Pancreas (tissue), 10 donors: Measurements from ENCODE around the gene EEF1E1. TPM values are rescaled to one million over a fixed set of nuclear protein-coding genes. Genes with fewer than 3 reads are reported as not detected.

Experiments
- ATAC-seq, 4 donors: fragments of 200-7000 bp; cut with Tn5 transposase; one replicate each; pipeline versions ENCODE4 v1.8.0 to v1.9.1; 2020; ENCODE audit warnings: mild to moderate bottlenecking in 4 of 4, moderate library complexity in 4 of 4
- DNase-seq, 6 donors: peaks; one replicate each; pipeline ENCODE4 v3.0.0-alpha.2; 2020
- FAIRE-seq: peaks from 2 replicates; lab custom pipeline; 2012; peaks lifted over from hg19 to GRCh38; lab: Jason Lieb, UNC
- H3K27ac ChIP-seq, 4 donors: fragments of 200-600 bp; sonication (generic); 1 replicate in 3 of 4; 2 replicates in 1 of 4; pipeline versions ENCODE4 v1.5.0 to v1.8.0; 2020
- H3K27me3 ChIP-seq, 4 donors: fragments of 200-600 bp; one replicate each; pipeline ENCODE4 v1.8.0; 2021
- H3K36me3 ChIP-seq, 3 donors: fragments of 200-600 bp; sonication (generic) in 1 of 3; one replicate each; pipeline versions ENCODE4 v1.5.0 to v1.8.0; 2020 to 2021
- H3K4me1 ChIP-seq, 3 donors: fragments of 200-600 bp; one replicate each; pipeline ENCODE4 v1.8.0; 2021
- H3K4me3 ChIP-seq, 4 donors: fragments of 200-600 bp; sonication (generic) in 2 of 4; one replicate each; pipeline versions ENCODE4 v1.5.0 to v1.8.0; 2020 to 2021
- H3K9me3 ChIP-seq, 4 donors: fragments of 200-600 bp; one replicate each; pipeline ENCODE4 v1.8.0; 2021
- WGBS, 2 donors: extraction: QIAGEN DNeasy Blood & Tissue Kit; methylation state at CpG; one replicate each; pipeline ENCODE4 v1.1.7; 2013; 5-methylcytosine and 5-hydroxymethylcytosine counted together
- intact Hi-C, 3 donors: fragments of 100-400 bp; cut with DNase I; formaldehyde crosslinking; loops; one replicate each; pipeline versions ENCODE4 v1.11.1 to v1.14.2; 2022
- polyA plus RNA-seq, 2 donors: library from polyadenylated mRNA; stranded (reverse); fragments of 200-250 nt; gene quantifications; one replicate each; pipeline ENCODE4 v1.2.3, GENCODE V29; 2013
- total RNA-seq, 6 donors: library from RNA; stranded (reverse); fragmentation: NEBNext Ultra II Directional in 4 of 6; extraction: Animal tissue kit (Norgen Biotek cat#: 25700) in 4 of 6; gene quantifications; one replicate each; pipeline versions ENCODE4 v1.2.1 to v1.2.4, GENCODE V29; 2021 to 2023
- TF ChIP-seq, protein P1 (sequence below), 4 donors: fragments of 200-600 bp; sonication (generic) in 3 of 4; IDR thresholded peaks; one replicate each; pipeline versions ENCODE4 v1.5.0 to v1.8.0; 2021; ENCODE audit warnings: antibody characterized with exemption in 4 of 4
- donor health status: healthy with polysubstance abuse.
- donor health status: DM: no; HTN: no; CAD: no; lungs with moderate emphysema.
- donor health status: DM: no; HTN: no; CAD: no.
- donor health status: control.
- donor health status: control.
- donor health status: Bipolar disorder and iron deficiency.
- donor health status: DM: yes; HTN: yes; CAD: no.
- donor health status: DM: no; HTN: no; CAD: no.
- donor health status: DM: no; HTN: no; CAD: no.
- donor health status: DM: yes; HTN: yes; CAD: no.

The EEF1E1 gene
- total and polyA plus RNA-seq, 8 donors: 5.6 to 20.6 (median 13.0) TPM

DNA sequence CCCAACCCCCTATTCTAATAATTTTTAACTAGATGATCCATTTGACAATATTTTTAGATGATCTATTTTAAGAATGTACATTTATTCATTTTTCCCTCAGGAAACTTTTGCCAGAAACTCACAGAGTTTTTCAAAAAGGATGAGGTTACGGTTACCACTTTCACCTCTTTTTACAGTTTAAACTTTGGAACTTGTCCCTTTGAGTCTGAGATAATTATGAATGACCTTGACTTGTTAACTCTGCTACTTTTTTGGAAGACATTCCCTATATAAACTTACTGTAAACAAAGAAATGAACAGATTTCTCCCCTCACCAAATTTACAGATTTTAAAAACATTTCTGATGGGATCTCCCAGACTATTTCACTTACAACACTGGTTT is 19.8 kb downstream of the EEF1E1 start:
- H3K27me3 ChIP-seq: no peaks in the 10 kb centered on the region
- no peaks in the 10 kb centered on the region for H3K36me3 ChIP-seq
- no peaks in the 10 kb centered on the region for H3K9me3 ChIP-seq
- intact Hi-C loops: no loop called here
- peak overlapping the region in 3 of 4 donors; percentile 3 to 77 (median 60) for H3K27ac ChIP-seq
- ATAC-seq (no peak), DNase-seq (no peak), FAIRE-seq (no peak)
- TF ChIP-seq, protein P1, sequence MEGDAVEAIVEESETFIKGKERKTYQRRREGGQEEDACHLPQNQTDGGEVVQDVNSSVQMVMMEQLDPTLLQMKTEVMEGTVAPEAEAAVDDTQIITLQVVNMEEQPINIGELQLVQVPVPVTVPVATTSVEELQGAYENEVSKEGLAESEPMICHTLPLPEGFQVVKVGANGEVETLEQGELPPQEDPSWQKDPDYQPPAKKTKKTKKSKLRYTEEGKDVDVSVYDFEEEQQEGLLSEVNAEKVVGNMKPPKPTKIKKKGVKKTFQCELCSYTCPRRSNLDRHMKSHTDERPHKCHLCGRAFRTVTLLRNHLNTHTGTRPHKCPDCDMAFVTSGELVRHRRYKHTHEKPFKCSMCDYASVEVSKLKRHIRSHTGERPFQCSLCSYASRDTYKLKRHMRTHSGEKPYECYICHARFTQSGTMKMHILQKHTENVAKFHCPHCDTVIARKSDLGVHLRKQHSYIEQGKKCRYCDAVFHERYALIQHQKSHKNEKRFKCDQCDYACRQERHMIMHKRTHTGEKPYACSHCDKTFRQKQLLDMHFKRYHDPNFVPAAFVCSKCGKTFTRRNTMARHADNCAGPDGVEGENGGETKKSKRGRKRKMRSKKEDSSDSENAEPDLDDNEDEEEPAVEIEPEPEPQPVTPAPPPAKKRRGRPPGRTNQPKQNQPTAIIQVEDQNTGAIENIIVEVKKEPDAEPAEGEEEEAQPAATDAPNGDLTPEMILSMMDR (IDR thresholded peaks at IDR 0.05): no peak
- WGBS, 2 donors: 57 to 75% methylated on average over 1 of the region's 1 CpG
- no peak overlapping the region for H3K4me3 ChIP-seq
- H3K4me1 ChIP-seq: peaks cover 4 to 59% (median 40%) of the 10 kb centered on the region in 3 donors

DNA sequence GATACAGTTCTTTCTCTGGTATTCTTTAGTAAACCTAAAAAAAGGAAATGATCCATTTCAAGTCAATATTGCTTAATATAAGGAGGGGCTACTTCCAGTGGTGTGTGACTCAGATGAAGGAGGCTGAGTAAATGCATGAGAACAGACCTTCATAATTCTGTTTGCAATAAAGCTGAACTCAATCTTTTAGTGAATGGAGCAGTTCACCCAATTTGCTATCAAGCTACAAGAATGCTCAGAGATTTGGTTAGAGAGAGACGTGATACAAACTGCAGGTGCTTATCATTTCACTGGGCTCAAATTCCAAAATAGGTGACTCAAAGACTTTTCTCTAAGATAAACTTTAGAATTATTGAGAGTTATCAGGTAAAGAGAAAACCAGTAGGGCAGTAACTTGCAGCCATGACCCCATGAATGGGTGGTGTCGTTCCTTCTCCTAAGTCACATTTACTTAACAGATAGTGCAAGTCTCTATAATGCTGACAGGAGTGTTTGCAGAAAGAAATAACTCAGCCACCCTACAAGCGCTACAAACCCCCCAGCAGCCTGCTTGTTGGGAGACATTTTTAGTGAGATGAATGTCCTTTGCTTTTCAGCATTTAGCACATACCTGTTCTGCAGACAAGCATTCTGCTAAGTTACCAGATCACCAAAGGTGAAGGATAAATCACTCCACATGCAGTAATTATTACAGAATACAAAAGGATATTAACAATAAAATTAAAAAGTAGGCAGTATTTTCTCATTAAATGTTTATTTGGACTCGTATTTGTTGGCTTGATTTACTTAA is 21.8 kb downstream of the EEF1E1 start:
- peak overlapping the region in 1 of 4 donors; percentile 29 for H3K27ac ChIP-seq
- DNase-seq (no peak), FAIRE-seq (no peak), ATAC-seq (peak; percentile 25 to 55 (median 43))
- H3K9me3 ChIP-seq: no peaks in the 10 kb centered on the region
- TF ChIP-seq, protein P1 (IDR thresholded peaks at IDR 0.05): no peak
- WGBS, 2 donors: 27 to 41% methylated on average over 4 of the region's 4 CpGs
- H3K27me3 ChIP-seq: no peaks in the 10 kb centered on the region
- intact Hi-C loops: no loop called here
- no peak overlapping the region for H3K4me3 ChIP-seq
- H3K4me1 ChIP-seq: peaks cover 4 to 55% (median 40%) of the 10 kb centered on the region in 3 donors
- no peaks in the 10 kb centered on the region for H3K36me3 ChIP-seq

DNA sequence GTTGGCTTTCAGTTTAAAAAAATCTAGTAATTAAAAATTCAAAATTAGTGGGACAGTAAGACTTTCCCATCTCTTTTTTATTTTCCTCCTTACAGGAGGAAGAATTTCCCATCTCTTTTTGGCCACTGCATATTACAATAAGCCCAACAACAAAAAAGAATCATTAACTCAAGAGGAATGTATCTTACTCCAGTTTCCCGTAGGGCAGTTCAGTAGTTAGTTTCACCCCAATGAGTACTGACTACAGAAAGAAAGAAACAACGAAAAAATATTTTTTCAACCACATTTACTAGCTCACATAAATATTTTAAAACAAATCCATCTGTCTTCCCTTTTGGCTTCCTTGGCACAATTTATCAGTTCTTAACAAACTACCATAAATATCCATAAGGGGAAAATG is 23.2 kb downstream of the EEF1E1 start:
- Histone ChIP-seq H3K4me1 (peaks cover 4 to 41% (median 28%) of the 10 kb centered on the region in 3 donors), H3K9me3 (no peaks in the 10 kb centered on the region), H3K4me3 (no peak overlapping the region), H3K27me3 (no peaks in the 10 kb centered on the region), H3K27ac (peak overlapping the region in 1 of 4 donors; percentile 29), H3K36me3 (no peaks in the 10 kb centered on the region)
- intact Hi-C loops: no loop called here
- TF ChIP-seq, protein P1 (IDR thresholded peaks at IDR 0.05): no peak
- ATAC-seq (no peak), DNase-seq (no peak), FAIRE-seq (no peak)
- WGBS, 2 donors: 64 to 68% methylated on average over 2 of the region's 2 CpGs

DNA sequence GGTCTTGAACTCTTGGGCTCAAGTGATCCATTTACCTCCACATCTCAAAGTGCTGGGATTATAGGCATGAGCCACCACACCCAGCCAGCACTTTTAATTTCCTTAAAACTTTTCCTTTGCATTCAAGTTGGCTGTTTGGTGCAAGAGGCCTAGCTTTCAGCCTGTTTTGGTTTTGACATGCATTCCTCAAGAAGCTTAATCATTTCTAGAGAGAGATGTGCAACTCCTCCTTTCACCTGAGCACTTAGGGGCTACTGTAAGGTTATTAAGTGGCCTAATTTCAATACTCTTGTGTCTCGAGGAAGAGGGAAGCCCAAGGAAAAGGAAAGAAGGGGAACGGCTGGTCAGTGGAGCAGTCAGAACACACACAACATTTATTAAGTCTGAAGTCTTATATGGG is 24.4 kb downstream of the EEF1E1 start:
- WGBS, 2 donors: 79 to 90% methylated on average over 2 of the region's 2 CpGs
- DNase-seq (no peak), ATAC-seq (no peak), FAIRE-seq (no peak)
- no peaks in the 10 kb centered on the region for H3K36me3 ChIP-seq
- TF ChIP-seq, protein P1 (IDR thresholded peaks at IDR 0.05): no peak
- no peaks in the 10 kb centered on the region for H3K27me3 ChIP-seq
- no peak overlapping the region for H3K4me3 ChIP-seq
- intact Hi-C loops: no loop called here
- H3K9me3 ChIP-seq: no peaks in the 10 kb centered on the region
- peaks cover 3 to 30% (median 20%) of the 10 kb centered on the region in 3 donors for H3K4me1 ChIP-seq
- no peak overlapping the region for H3K27ac ChIP-seq

DNA sequence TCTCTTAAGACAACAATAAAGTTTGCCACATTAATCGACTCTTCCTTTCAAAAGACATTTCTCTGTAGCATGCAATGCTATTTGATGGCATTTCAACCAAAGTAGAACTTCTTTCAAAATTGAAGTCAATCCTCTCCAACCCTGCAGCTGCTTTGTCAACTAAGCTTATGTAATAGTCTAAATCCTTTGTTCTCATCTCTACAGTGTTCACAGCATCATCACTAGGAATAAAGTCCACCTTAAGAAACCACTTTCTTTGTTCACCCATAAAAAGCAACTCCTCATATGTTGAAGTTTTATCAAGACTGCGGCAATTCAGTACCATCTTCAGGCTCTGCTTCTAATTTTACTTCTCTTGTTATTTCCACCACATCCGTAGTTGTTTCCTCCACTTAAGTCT is 26.6 kb downstream of the EEF1E1 start:
- no peak overlapping the region for H3K27ac ChIP-seq

More for the DNA sequence above, 26.6 kb downstream of the EEF1E1 start:
- no peak overlapping the region for H3K4me3 ChIP-seq
- FAIRE-seq: no peak
- peaks cover 0 to 12% (median 9%) of the 10 kb centered on the region in 3 donors for H3K4me1 ChIP-seq
- ATAC-seq: no peak
- intact Hi-C loops: no loop called here
- TF ChIP-seq, protein P1 (IDR thresholded peaks at IDR 0.05): no peak
- H3K36me3 ChIP-seq: no peaks in the 10 kb centered on the region
- no peak for DNase-seq
- H3K27me3 ChIP-seq: no peaks in the 10 kb centered on the region
- no peaks in the 10 kb centered on the region for H3K9me3 ChIP-seq
- WGBS, 2 donors: 84 to 91% methylated on average over 3 of the region's 3 CpGs
